ENCODE results near the gene VIPR1.

DNA sequence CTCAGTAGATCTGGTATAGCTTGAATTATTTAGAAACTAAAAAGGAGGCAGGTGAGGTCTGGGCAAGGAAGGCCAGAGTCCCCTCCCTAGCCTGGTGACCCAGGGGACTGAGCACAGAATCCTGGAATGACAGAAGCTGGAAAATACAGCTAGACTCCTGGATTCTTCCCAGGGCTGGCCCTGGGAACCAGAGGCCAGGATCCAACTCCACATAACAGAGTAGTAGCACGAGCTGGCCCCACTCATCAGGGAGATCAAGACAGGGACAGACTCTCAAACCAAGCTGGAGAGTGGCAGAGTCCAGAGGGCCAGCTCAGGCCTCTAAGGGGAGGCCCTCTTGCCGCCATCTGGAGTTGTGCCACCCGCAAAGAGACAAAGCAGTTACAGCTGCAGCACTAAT is 10.7 kb downstream of the VIPR1 start:
- TF ChIP-seq TAF1 (IDR thresholded peaks at IDR 0.05; ENCODE audit: borderline replicate concordance, insufficient read depth, low read length) (no peak), REST (IDR thresholded peaks at IDR 0.05; ENCODE audit: insufficient read depth in 1 of 2, low read depth in 2 of 2, low read length in 2 of 2) (no peak), POLR2AphosphoS5 (IDR thresholded peaks at IDR 0.05; ENCODE audit: low read depth, low read length) (no peak), FOXP2 (optimal IDR thresholded peaks at IDR 0.05; ENCODE audit: borderline replicate concordance, extremely low read depth, extremely low read length, insufficient read depth) (no peak), SIN3A (IDR thresholded peaks at IDR 0.05; ENCODE audit: borderline replicate concordance, insufficient read depth, low read length) (no peak)
